DMS 273 (cell line): ENCODE results near the gene FBXO46.
A peak's percentile ranks its signal among the peaks of the same experiment; 100 is the strongest.
"Not testable (repeated sequence)": the region's sequence is repeated elsewhere in the genome, so short reads cannot be mapped to it uniquely, and the experiment has no call there.

Experiments used
- DNase-seq: peaks from one replicate; lab custom pipeline; 2025; ENCODE audit not compliant: unreplicated experiment; lab: John Stamatoyannopoulos, UW

FBXO46 gene

GRCh38 chr19:45729800-45730290, 851 bp downstream of the FBXO46 start:
- peak; percentile 48 for DNase-seq

GRCh38 chr19:45728683-45729082, 2.0 kb downstream of the FBXO46 start:
- DNase-seq: not testable (repeated sequence)

DNA sequence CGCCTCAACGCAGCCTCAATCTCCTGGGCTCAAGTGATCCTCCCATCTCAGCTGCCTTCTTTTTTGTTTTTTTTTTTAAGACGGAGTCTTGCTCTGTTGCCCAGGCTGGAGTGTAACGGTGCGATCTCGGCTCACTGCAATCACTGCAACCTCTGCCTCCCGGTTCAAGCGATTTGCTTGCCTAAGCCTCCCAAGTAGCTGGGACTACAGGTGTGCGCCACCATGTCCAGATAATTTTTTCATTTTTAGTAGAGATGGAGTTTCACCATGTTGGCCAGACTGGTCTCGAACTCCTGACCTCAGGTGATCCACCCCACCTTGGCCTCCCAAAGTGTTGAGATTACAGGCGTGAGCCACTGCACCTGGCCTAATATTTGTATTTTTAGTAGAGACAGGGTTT, 10.6 kb downstream of the FBXO46 start:
- not testable (repeated sequence) for DNase-seq

GRCh38 chr19:45717983-45718650, 12.6 kb downstream of the FBXO46 start:
- no peak for DNase-seq

GRCh38 chr19:45717131-45717982, 13.3 kb downstream of the FBXO46 start:
- DNase-seq: peak; percentile 100

GRCh38 chr19:45716359-45717130, 14.2 kb downstream of the FBXO46 start:
- DNase-seq: peak; percentile 59

DNA sequence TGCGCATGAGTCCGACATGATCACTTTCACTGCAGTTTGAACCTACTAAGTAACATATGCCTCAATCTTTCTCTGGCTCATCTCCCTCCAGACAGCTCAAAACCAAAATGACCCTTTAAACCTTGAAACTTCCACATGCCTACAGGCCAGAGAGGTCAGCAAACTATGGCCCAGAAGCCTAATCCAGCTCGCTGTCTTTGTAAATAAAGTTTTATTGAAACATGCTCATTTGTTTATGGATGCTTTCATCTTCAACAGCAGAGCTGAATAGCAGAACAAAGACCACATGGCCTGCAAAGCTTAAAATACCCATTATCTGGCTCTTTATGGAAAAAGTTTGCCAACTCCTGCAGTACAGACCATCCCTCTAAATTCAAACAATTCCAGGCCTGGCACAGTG, 15.6 kb downstream of the FBXO46 start:
- no peak for DNase-seq

DNA sequence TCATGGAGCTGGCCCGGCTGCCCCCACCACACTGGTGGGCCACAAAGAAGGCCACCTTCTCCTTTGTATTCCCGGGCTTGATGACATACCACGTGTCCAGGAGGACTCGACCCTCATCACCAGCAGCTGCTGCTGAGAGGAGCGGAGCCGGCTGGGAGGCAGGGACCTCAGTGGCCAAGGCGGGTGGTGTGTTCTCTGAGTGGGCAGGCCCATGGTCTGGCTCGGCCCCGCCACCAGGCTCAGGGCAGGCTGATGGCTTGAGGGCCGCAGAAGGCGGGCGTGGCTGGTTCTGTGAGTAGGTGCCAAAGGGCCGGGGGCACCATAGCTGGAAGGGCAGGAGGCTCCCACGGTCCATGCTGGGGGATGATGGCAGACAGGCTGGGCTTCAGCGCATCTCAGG, 17.6 kb downstream of the FBXO46 start:
- no peak for DNase-seq

DNA sequence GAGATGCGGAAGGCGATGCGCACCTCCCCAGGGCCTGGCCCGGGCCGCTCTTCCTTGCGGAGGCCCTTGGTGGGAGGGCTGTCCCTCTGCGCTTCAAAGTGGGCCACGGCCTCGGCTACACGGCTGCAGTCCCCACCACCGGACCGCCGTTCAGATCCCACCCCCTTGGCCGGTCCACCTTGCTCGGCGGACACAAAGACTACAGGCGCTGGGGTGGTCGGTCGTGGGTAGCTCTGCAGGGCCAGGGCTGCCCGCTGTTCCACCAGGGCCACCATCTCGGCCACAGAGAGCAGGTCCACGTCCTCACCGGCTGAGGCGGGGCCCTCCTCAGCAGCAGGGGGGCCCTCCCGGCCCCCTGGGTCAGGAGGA, 18.0 kb downstream of the FBXO46 start:
- DNase-seq: no peak

DNA sequence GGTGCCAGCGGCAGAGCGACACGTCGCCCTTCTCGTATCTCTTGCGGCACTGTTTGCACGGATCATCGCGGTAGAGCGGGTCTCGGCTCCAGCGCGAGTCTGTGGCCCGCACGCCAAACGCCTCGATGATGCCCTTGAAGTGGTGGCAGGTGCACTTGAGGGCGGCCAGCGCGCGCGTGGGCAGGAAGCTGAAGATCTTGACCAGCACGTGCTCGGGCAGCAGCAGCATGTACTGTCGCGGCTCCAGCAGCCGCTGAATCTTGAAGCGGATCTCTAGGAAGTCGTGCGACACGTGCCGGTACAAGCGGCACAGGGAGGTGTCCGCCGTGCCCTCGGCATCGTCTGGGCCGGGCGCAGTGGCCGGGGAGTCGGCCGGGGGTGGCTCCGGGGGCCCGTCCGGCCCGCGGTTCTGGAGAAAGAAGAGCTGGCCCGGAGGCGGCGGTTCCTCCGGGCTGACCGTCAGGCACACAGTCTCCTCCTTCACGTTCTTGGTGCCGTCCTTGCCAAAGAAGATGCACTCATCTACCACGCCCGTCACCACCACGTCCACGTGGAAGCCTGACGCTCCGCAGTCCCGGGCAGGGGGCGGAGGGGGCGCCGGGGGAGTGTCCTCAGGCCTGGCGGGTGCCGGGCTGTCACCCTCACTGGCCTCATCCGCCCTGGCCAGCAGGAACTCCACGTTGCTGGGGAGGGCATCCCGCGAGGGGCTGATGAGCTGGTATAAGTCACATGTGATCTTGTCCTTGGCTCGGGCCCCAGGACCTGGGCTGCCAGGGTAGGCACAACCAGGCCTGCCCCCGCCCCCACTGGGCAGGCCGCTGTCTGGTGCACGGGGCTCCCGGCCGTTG, 18.6 kb downstream of the FBXO46 start:
- DNase-seq: no peak

DNA sequence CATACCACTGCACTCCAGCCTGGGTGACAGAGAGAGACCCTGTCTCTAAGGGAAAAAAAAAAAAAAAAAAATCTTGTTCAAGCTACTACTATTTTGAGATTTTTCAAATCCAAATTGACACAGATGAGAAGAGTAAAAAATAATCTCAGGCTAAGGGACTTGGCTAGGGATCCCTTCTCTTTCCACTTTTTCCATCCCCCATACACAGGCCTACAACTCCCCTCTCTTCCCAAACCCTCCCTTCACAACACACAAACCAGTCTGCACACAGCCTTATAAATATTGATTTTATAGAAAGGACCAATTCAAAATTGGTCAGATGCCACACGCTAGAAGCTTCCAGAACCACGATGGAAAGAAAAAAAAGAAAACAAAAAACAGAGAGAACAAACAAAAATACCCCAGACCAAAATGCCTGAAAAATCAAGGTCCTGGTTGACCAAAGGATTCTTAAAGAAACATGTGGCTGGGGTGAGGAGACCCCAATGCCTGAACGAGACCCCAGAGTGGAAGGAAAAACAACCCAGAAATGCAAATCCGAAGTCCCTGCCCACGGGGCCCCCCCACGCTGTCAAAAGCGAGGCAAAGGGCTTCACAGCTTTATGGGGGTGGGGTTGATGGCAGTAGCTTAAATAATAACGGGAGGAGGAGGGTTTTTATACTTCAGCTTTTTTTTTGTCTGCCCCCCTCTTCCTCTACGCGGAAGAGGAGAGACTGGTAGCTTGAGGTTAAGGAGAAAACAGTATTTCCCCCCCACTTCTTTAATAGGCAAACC, 20.2 kb downstream of the FBXO46 start:
- DNase-seq: no peak

DNA sequence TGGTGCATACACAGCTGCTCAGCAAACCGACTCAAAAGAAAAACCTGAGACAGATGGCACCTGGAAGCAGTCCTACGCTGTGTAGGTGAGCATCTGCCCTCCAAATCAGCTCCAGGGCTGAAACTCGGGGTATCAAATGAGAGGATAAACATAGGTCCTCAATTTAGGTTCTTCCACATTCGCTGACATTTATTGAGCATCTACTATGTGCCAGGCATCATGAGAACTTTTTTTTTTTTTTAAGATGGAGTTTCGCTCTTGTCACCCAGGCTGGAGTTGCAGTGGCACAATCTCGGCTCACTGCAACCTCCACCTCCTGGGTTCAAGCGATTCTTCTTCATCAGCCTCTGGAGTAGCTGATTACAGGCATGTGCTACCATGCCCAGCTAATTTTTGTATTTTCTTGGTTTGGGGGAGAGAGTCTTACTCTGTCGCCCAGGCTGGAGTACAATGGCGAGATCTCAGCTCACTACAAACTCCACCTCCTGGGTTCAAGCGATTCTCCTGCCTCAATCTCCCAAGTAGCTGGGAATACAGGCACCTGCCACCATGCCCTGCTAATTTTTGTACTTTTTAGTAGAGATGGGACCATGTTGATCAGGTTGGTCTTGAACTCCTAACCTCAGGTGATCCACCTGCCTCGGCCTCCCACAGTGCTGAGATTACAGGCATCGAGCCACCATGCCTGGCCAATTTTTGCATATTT, 24.8 kb downstream of the FBXO46 start:
- DNase-seq: peak; percentile 28

DNA sequence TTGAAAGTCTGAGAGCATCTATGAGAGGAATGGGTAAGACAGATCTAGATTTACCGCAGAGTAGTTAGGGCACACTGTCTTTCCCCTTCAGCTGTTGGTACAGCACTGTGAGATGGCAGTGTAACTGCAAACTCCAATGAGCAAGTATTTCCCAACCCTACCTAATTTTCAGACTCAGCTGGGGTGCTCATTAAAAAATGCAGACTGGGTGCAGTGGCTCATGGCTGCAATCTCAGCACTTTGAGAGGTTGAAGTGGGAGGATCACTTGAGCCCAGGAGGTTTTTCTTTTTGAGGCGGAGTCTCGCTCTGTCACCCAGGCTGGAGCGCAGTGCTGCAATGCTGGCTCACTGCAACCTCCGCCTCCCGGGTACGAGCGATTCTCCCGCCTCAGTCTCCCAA, 25.6 kb downstream of the FBXO46 start:
- no peak for DNase-seq

- DNase-seq: no peak
Measured at GRCh38 chr19:45701676-45702075, 29.0 kb downstream of the FBXO46 start.

GRCh38 chr19:45693106-45693788, 37.4 kb downstream of the FBXO46 start:
- DNase-seq: peak; percentile 93

- peak; percentile 100 for DNase-seq
Measured at GRCh38 chr19:45692187-45693105, 38.2 kb downstream of the FBXO46 start, which contains the start of gene QPCTL. TSS of gene QPCTL (plus strand) at chr19:45692666. CDS start at chr19:45692704, 38 bp downstream.

DNA sequence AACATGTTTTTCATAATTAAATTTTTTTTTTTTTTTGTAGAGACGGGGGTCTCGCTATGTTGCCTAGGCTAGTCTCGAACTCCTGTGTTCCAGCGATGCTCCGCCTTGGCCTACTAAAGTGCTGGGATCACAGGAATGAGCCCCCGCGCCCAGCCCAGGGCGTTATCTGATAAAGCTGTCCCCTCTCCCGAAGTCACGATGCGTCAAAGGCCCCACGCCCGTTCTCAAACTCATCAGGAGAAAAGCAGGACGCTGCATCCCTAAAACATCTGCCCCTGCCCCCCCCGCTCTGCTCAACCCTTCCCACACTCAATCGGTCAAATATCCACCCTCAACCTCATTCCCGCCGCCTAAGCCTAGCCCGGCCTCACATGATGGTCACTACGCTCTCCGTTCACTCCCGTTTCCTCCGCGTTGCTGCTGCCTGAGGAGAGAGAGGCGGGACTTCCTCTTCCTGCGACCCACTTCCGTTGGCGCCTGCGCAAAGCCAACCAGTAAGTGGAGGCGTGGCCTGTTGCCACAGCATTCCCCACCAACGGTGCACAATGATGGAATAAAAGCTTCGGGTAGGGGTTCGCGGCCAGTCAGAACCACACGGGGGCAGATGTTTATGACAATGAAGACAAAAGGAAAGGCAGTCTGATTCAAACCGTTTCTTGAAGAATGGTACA, 39.0 kb downstream of the FBXO46 start, which contains the start of gene SNRPD2:
Gene SNRPD2 (minus strand): TSS at position 438 of the 671 bp plus-strand sequence. CDS start 65 bp downstream, at position 373.
- DNase-seq: peak; percentile 98
